ENCODE measurements around the gene DTNB.
"Not testable (repeated sequence)": the region's sequence is repeated elsewhere in the genome, so short reads cannot be mapped to it uniquely, and the experiment has no call there.

DTNB gene

DNA sequence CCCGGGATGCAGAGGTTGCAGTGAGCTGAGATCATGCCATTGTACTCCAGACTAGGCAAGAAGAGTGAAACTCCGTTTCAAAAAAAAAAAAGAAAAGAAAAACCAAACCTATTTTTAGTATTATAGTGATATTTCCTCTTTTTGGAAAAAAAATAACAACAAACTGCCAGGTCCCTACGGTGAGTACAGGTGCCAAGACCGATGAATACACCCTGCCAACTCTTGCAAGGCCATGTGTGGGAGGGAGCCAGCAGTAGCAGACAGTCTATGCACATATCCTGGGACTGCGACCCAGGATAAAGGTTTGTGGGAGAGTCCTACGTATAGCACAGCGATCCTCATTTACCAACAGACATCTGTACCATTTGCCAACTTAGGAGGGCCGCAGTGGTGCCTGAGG lies 262.1 kb downstream of the DTNB start:
- TF ChIP-seq, protein P1, sequence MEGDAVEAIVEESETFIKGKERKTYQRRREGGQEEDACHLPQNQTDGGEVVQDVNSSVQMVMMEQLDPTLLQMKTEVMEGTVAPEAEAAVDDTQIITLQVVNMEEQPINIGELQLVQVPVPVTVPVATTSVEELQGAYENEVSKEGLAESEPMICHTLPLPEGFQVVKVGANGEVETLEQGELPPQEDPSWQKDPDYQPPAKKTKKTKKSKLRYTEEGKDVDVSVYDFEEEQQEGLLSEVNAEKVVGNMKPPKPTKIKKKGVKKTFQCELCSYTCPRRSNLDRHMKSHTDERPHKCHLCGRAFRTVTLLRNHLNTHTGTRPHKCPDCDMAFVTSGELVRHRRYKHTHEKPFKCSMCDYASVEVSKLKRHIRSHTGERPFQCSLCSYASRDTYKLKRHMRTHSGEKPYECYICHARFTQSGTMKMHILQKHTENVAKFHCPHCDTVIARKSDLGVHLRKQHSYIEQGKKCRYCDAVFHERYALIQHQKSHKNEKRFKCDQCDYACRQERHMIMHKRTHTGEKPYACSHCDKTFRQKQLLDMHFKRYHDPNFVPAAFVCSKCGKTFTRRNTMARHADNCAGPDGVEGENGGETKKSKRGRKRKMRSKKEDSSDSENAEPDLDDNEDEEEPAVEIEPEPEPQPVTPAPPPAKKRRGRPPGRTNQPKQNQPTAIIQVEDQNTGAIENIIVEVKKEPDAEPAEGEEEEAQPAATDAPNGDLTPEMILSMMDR (IDR thresholded peaks at IDR 0.05; ENCODE audit: low read depth, low read length, missing control alignments): no peak
- DNase-seq (ENCODE audit: low read depth): no peak
- in situ Hi-C loops (cut with HindIII; ENCODE audit: low sequenced_read_pairs): no loop called here
- H3K4me3 ChIP-seq (ENCODE audit: low read depth, low read length): no peak overlapping the region

DNA sequence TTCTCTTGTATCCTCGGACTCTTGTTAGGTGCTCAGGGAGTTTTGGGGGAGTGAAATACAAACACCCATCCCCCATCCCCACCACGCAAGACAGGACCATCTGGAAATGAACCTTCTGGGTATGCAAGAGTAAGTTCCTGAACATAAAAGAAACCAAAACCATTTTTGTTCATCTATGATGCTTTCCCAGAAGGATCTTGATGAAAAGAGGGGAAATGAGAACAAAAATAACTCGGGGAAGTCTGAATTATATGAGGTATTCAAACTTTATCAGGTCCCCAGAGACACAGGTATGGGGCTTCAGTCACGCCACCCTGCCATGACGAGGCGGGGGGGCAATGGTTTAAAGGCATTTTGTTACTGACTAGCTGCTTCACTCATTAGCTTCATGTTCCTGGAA lies 263.0 kb downstream of the DTNB start:
- DNase-seq (ENCODE audit: low read depth): no peak
- in situ Hi-C loops (cut with HindIII; ENCODE audit: low sequenced_read_pairs): no loop called here
- TF ChIP-seq, protein P1 (IDR thresholded peaks at IDR 0.05; ENCODE audit: low read depth, low read length, missing control alignments): no peak
- no peak overlapping the region for H3K4me3 ChIP-seq (ENCODE audit: low read depth, low read length)

DNA sequence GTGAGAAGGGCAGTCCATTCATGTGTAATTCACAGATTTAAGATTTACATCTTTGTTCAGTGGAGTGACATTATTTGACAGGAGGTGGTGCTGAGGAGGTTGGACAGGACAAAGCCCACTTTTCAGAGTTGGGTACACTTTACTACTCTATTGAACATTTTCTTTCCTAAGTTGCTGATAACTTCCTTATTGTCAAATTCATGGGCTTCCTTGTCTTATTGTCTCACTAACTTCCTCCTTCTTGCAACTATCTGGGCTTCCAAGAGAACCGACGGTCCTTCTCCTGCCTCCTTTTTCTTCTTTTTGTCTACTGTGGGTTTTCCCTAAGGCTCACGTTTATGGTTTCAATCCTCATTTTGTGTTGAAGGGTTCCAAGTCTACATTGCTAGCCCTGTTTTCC lies 263.9 kb downstream of the DTNB start:
- no peak for DNase-seq (ENCODE audit: low read depth)
- H3K4me3 ChIP-seq (ENCODE audit: low read depth, low read length): no peak overlapping the region
- TF ChIP-seq, protein P1 (IDR thresholded peaks at IDR 0.05; ENCODE audit: low read depth, low read length, missing control alignments): no peak
- in situ Hi-C loops (cut with HindIII; ENCODE audit: low sequenced_read_pairs): no loop called here

DNA sequence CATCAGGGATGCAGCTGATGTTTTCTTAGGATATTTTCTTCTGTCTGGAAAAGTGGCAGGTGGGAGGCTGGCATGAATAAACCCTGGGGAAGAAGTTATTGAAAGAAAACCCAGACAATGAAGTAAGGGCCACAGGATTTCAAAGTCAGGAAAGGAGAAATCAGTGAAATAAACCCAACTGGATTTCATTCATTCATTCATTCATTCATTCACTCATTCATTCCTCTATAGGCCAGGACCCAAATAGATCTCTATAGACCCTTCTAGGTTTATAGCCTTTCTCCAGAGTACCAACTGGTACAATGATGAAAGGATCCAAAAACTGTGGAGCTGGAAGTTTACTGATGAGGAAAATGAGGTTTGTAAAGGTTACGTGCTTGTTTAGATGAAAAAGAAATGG lies 264.3 kb downstream of the DTNB start:
- H3K4me3 ChIP-seq (ENCODE audit: low read depth, low read length): no peak overlapping the region
- TF ChIP-seq, protein P1 (IDR thresholded peaks at IDR 0.05; ENCODE audit: low read depth, low read length, missing control alignments): no peak
- in situ Hi-C loops (cut with HindIII; ENCODE audit: low sequenced_read_pairs): no loop called here
- no peak for DNase-seq (ENCODE audit: low read depth)

DNA sequence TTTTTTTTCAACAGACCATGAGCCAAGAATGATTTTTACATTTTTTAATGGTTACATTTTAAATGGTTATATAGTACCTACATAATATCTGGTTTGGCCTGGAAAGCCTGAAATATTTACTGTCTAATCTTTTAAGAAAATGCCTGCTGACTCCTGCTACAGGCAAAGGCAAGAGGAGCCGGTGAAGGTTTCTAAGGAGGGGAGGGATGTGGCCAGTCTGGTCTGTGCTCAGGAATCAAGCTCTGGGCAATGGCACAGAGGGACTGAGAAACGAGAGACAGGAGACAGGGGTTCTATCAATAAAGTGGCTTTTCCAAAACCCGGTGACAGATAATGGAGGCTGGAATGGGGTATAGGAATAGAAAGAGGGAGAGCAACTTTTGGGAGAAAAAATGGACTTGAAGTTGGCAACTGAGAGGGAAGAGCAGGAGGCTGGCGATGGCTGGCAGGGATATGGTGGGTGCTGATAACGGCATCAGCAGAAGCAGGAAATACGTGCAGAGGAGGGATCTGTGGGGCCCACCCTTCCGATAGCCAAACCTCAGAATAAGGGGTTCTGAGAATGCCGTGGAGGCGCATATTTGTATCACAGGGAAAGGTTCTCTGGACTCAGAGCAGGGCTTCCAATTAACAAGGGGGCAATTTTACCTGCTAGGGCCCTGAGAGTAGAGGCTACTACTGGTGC lies 267.6 kb downstream of the DTNB start:
- TF ChIP-seq, protein P1 (IDR thresholded peaks at IDR 0.05; ENCODE audit: low read depth, low read length, missing control alignments): no peak
- no peak for DNase-seq (ENCODE audit: low read depth)
- in situ Hi-C loops (cut with HindIII; ENCODE audit: low sequenced_read_pairs): no loop called here
- H3K4me3 ChIP-seq (ENCODE audit: low read depth, low read length): no peak overlapping the region

DNA sequence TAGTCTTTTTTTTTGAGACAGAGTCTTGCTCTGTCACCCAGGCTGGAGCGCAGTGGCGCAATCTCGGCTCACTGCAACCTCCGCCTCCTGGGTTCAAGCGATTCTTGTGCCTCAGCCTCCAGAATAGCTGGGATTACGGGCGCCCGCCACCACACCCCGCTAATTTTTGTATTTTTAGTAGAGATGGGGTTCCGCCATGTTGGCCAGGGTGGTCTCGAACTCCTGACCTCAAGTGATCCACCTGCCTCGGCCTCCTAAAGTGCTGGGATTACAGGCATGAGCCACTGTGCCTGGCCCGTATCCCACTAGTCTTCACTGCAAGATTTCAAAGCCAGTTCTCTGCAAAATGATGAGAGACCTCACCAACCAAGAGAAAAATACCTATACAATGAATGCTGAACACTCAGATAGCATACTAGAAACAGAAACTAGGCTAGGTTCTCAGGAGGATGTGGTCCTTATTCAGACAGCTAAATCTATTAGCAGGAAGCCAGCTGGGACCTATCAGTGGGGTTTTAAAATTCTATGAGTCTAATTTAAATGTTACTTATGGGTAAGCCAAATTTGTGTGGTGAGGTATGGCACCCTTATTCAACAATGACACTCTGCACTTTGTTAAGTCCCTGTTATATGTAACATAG lies 270.1 kb downstream of the DTNB start:
- DNase-seq (ENCODE audit: low read depth); in situ Hi-C loops (cut with HindIII; ENCODE audit: low sequenced_read_pairs): not testable (repeated sequence)

DNA sequence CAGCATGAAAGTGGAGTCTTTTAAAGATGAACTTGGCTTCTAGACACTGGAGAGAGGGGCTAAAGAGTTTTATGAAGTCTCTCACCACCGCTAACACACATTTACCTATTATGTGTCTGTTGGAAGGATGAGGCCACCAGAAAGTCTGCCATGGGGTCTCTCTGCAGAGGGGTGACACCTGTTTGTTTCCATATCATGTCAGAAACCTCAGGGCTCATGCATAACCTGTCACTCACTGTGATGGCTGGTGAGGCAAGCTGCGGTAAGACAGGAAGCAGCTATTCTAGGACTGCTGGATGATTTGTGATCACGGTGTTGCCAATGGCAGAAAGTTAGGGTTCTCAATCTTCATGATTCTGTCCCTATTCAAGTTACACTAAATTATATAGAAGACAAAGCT lies 270.9 kb downstream of the DTNB start:
- TF ChIP-seq, protein P1 (IDR thresholded peaks at IDR 0.05; ENCODE audit: low read depth, low read length, missing control alignments): no peak
- no peak overlapping the region for H3K4me3 ChIP-seq (ENCODE audit: low read depth, low read length)
- DNase-seq (ENCODE audit: low read depth): no peak
- in situ Hi-C loops (cut with HindIII; ENCODE audit: low sequenced_read_pairs): no loop called here

More for the DNA sequence above, 270.1 kb downstream of the DTNB start:
- H3K4me3 ChIP-seq (ENCODE audit: low read depth, low read length): not testable (repeated sequence)
